ENCODE data around the gene WFDC12. TPM values are rescaled to one million over a fixed set of nuclear protein-coding genes. Genes with fewer than 3 reads are reported as not detected.

WFDC12 gene
- total RNA-seq, 1 donor from 2014 or later = not detected

DNA sequence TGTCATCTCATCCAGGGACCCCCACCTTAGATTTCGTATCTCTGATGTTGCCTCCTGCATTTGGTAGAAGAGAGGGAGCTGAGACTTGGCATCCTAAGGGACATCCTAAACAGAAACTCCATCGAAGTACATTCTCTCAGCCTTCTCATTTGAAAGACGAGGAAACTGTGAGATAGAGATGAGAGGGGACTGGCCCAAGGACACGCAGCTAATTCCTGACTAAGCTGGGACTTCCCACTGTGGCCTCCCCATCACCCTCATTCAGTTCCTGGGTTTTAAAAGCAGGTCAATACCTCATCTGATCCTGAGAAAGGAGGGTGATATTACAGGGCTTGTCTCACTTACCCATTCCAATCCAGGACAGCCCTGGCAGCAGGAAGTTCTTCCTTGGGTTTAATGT is 8.4 kb downstream of the WFDC12 start:
- no peak for TF ChIP-seq EZH2 (IDR thresholded peaks at IDR 0.05)
- TF ChIP-seq, protein P1, sequence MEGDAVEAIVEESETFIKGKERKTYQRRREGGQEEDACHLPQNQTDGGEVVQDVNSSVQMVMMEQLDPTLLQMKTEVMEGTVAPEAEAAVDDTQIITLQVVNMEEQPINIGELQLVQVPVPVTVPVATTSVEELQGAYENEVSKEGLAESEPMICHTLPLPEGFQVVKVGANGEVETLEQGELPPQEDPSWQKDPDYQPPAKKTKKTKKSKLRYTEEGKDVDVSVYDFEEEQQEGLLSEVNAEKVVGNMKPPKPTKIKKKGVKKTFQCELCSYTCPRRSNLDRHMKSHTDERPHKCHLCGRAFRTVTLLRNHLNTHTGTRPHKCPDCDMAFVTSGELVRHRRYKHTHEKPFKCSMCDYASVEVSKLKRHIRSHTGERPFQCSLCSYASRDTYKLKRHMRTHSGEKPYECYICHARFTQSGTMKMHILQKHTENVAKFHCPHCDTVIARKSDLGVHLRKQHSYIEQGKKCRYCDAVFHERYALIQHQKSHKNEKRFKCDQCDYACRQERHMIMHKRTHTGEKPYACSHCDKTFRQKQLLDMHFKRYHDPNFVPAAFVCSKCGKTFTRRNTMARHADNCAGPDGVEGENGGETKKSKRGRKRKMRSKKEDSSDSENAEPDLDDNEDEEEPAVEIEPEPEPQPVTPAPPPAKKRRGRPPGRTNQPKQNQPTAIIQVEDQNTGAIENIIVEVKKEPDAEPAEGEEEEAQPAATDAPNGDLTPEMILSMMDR (IDR thresholded peaks at IDR 0.05) = no peak
- no peak for TF ChIP-seq EZH2phosphoT487 (IDR thresholded peaks at IDR 0.05)
- H3K4me3 ChIP-seq = no peak overlapping the region

GRCh38 chr20:45115386-45115774 is 8.9 kb downstream of the WFDC12 start:
- no peak for TF ChIP-seq EZH2phosphoT487 (IDR thresholded peaks at IDR 0.05)
- TF ChIP-seq EZH2 (IDR thresholded peaks at IDR 0.05) = no peak
- TF ChIP-seq, protein P1 (IDR thresholded peaks at IDR 0.05) = no peak
- Mint-ChIP-seq H3K27ac (peak overlapping the region; percentile 37), H3K4me3 (no peak overlapping the region), H3K36me3 (no peaks in the 10 kb centered on the region), H3K4me1 (peaks cover 8% of the 10 kb centered on the region), H3K9me3 (no peaks in the 10 kb centered on the region), H3K27me3 (ENCODE audit: insufficient read depth, low read depth) (peaks cover 2% of the 10 kb centered on the region)
- Histone ChIP-seq H3K79me2 (ENCODE audit: low read depth) (no peaks in the 10 kb centered on the region), H3K9me3 (ENCODE audit: low read depth) (no peaks in the 10 kb centered on the region), H3K9ac (no peak overlapping the region), H3K27me3 (no peaks in the 10 kb centered on the region), H3K27ac (no peak overlapping the region), H2AFZ (replicated peaks) (peak overlapping the region; percentile 42), H3F3A (ENCODE audit: low read depth) (no peaks in the 10 kb centered on the region), H4K20me1 (ENCODE audit: low read depth) (no peaks in the 10 kb centered on the region), H3K36me3 (no peaks in the 10 kb centered on the region), H3K4me1 (no peaks in the 10 kb centered on the region), H3K4me2 (no peak overlapping the region), H3K4me3 (no peak overlapping the region)
- DNase-seq (ENCODE audit: low spot score) = no peak

More for the DNA sequence above, 8.4 kb downstream of the WFDC12 start:
- H3K4me1 ChIP-seq = no peaks in the 10 kb centered on the region
- H3K9ac ChIP-seq = no peak overlapping the region
- no peaks in the 10 kb centered on the region for H3K9me3 Mint-ChIP-seq
- DNase-seq (ENCODE audit: low spot score) = no peak
- no peak overlapping the region for H3K27ac Mint-ChIP-seq
- H3K79me2 ChIP-seq (ENCODE audit: low read depth) = no peaks in the 10 kb centered on the region
- no peaks in the 10 kb centered on the region for H3K9me3 ChIP-seq (ENCODE audit: low read depth)
- H4K20me1 ChIP-seq (ENCODE audit: low read depth) = no peaks in the 10 kb centered on the region
- H3K27me3 ChIP-seq = no peaks in the 10 kb centered on the region
- peaks cover 2% of the 10 kb centered on the region for H3K27me3 Mint-ChIP-seq (ENCODE audit: insufficient read depth, low read depth)
- H3K36me3 ChIP-seq = no peaks in the 10 kb centered on the region
- H3K4me1 Mint-ChIP-seq = peaks cover 7% of the 10 kb centered on the region
- no peak overlapping the region for H2AFZ ChIP-seq (replicated peaks)
- no peak overlapping the region for H3K4me3 Mint-ChIP-seq
- no peaks in the 10 kb centered on the region for H3K36me3 Mint-ChIP-seq
- H3K27ac ChIP-seq = no peak overlapping the region
- no peaks in the 10 kb centered on the region for H3F3A ChIP-seq (ENCODE audit: low read depth)
- H3K4me2 ChIP-seq = no peak overlapping the region

DNA sequence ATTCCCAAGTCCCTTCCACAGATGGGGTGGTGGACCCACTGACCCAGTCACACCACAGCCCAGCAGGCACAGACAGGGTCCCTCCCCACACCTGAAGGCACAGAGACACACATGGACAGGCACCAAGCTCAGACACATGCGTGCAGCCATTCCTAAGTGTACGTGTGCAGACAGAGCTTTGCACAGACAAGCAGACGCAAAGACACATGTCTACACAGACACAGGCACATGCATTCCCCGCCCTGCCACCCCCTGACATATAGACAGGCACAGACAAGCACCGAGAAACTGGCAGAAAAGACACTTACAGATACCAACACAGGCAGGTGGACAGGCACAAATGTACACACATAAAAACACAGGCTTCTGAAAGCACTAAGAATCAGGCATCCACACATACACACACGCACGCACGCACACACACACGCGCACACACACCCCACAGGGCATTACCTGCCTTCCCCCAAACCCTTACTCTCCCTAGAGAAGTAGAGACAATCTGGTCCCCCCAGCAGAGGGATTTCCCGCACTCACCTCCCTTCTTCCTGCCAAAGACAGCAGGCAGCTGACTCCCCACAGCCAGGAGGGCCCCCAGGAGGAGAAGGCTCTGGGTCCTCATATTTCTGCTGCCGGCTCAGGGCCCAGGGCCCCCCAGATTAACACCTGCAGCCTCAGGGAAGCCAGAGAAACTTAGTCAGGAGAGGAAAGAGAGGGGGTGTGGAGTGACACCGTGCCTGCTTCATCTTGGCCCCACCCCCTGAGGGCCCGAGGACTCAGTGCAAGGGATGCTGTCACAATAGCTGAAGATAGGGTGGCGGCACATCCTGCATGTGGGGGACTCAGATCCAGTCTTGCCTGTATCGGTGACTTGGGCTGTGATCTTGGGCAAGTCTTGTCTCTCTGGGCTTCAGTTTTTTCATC is 9.5 kb downstream of the WFDC12 start, which contains the start of gene WFDC5:
TSS of gene WFDC5 (minus strand) at position 710 of the 921 bp plus-strand sequence. CDS start at position 619, 91 bp downstream.
- Histone ChIP-seq H3K27ac (no peak within 1 kb of the TSS), H3K4me3 (no peak within 1 kb of the TSS), H3K36me3 (no peaks in the 10 kb centered on the region), H4K20me1 (ENCODE audit: low read depth) (no peaks in the 10 kb centered on the region), H3K79me2 (ENCODE audit: low read depth) (no peaks in the 10 kb centered on the region), H3K27me3 (no peaks in the 10 kb centered on the region), H3K9me3 (ENCODE audit: low read depth) (no peaks in the 10 kb centered on the region), H3K4me1 (no peaks in the 10 kb centered on the region), H2AFZ (replicated peaks) (peak within 1 kb of the TSS; percentile 42), H3K4me2 (no peak within 1 kb of the TSS), H3F3A (ENCODE audit: low read depth) (no peaks in the 10 kb centered on the region), H3K9ac (no peak within 1 kb of the TSS)
- peaks cover 8% of the 10 kb centered on the region for H3K4me1 Mint-ChIP-seq
- peaks cover 2% of the 10 kb centered on the region for H3K27me3 Mint-ChIP-seq (ENCODE audit: insufficient read depth, low read depth)
- H3K9me3 Mint-ChIP-seq = no peaks in the 10 kb centered on the region
- no peak within 1 kb of the TSS for H3K4me3 Mint-ChIP-seq
- no peaks in the 10 kb centered on the region for H3K36me3 Mint-ChIP-seq
- TF ChIP-seq EZH2phosphoT487 (IDR thresholded peaks at IDR 0.05) = no peak
- no peak for TF ChIP-seq EZH2 (IDR thresholded peaks at IDR 0.05)
- TF ChIP-seq, protein P1 (IDR thresholded peaks at IDR 0.05) = no peak
- peak within 1 kb of the TSS; percentile 37 for H3K27ac Mint-ChIP-seq
- no peak for DNase-seq (ENCODE audit: low spot score)

Data from neural progenitor cell (in vitro differentiated cells).